HT1080 (cell line): Measurements from ENCODE around the gene EBP. TPM values are rescaled to one million over a fixed set of nuclear protein-coding genes. Genes with fewer than 3 reads are reported as not detected.

Experiments
- DNase-seq: peaks from one replicate; pipeline ENCODE4 v3.0.0-alpha.2; 2015; ENCODE audit warnings: low read depth
- polyA plus RNA-seq, 2 experiments: library from polyadenylated mRNA; depleted of rRNA; stranded (reverse); fragments of >200 nt; gene quantifications; 2 replicates each; pipeline ENCODE4 v1.2.3, GENCODE V29; 2015
- total RNA-seq: library from RNA; depleted of rRNA; stranded (reverse); fragments of >200 nt; shearing (Covaris generic); gene quantifications from 2 replicates; pipeline ENCODE4 v1.2.3, GENCODE V29; 2014; rRNA removed

EBP gene
- total RNA-seq, result 129 and 145 TPM in 2 replicates
- polyA plus RNA-seq (2015; cell fraction: cytosol; rRNA removed), result 35.9 and 50.8 TPM in 2 replicates
- polyA plus RNA-seq (2015; cell fraction: nucleus; rRNA removed), result 44.3 and 52.3 TPM in 2 replicates

DNA sequence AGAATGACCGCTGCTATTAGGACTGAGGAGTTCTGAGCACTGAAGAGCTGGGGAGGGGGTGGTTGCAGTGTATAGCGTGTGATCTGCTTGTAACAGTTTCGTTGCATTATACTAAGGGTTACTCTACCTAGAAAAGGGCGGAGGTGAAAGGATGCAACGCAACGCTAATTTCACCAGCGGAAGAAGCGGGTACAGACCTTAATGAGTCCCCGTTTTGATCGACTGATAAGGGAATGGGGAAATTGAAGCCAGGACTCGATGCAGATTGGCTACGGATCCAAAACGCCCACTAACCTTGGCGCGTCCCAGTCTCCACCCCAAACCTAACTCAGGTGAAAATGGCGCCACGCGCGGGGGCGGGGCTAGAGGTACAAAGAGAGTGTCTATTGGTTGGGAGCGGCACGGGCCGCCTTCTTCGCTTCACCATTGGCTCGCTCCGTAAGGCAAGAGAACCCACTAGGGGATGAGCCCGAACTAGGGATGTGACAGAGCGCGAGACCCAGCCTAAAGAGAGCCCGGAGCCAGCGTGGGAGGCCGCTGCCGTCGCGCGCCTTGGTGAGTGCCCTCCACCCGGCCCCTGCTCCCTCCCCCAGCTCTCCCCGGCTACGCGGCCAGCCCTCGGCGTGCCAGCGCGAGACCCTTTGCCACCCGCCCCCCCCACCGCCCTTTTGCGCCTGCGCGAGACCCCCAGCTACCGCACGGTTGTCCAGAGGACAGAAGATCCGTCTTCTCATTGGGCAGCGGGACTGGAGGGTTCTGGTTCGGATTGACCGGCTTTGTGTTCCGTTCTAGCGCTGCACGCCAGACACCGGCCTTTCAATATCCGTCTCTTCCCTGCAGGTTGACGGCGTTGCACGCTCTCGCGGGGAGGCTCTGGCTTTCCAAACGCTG is at the start of gene EBP:
EBP (plus strand) TSS at position 456 of the 891 bp plus-strand sequence. CDS start 1,964 bp downstream, outside the sequence.
- peak; percentile 89 for DNase-seq

GRCh38 chrX:48472225-48472624 is 49.4 kb upstream of the EBP start:
- DNase-seq, result no peak

- DNase-seq, result no peak
Observed at GRCh38 chrX:48472851-48473703, 48.5 kb upstream of the EBP start.

GRCh38 chrX:48473704-48473990 is 48.0 kb upstream of the EBP start:
- no peak for DNase-seq

DNA sequence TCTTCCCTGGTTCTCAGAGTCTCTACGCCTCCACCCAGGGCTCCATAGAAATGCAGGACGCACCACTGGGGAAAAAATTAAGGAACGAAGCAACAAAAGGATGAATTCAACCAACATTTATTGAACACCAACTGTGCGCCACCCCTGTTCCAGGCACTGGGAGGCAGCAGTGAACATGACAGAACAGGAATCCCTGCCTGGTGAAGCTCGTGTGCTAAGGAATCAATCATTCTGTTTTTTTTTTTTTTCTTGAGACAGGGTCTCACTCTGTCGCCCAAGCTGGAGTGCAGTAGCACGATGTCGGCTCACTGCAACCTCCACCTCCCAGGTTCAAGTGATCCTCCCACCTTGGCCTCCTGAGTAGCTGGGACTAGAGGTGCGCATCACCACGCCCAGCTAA is 47.5 kb upstream of the EBP start:
- DNase-seq, result peak; percentile 25

DNA sequence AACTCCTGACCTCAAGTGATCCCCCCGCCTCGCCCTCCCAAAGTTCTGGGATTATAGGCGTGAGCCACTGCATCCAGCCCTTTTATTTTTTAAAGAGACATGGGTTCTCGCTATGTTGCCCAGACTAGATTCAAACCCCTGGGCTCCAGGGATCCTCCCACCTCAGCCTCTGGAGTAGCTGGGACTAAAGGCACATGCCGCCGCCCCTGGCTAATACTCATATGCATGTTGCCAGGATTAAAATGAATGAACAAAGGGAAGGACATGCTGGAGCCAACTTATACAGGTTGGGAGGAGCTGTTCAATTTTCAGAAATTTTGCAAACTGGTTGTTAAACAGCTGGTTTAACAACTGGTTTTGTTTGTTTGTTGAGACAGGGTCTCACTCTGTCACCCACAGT is 47.0 kb upstream of the EBP start:
- DNase-seq, result no peak

DNA sequence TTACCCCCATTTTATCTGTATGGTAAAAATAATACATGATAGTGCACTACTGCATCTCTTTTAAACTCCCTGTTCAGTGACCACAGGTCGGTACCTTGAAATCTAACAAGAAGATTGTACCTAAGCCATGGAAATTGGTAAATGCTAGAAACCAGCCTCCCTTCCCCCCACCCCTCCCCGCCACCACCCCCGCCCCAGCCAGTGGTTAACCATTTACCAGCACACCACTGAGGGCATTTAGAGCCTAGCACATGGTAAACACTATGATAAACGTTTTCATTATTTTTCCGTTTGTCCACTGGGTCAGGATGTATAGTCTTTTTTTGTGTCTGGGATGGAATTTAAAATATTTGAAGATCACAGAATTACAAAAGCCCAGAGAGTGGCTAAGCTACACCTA is 46.3 kb upstream of the EBP start:
- DNase-seq, result no peak

- DNase-seq, result peak; percentile 92
Observed at GRCh38 chrX:48475774-48476577, 45.6 kb upstream of the EBP start, which contains the start of gene FTSJ1. FTSJ1 (plus strand) TSS chrX:48476199; CDS start chrX:48478048, 1,849 bp downstream.

GRCh38 chrX:48476919-48477318 is 44.7 kb upstream of the EBP start:
- DNase-seq, result no peak

DNA sequence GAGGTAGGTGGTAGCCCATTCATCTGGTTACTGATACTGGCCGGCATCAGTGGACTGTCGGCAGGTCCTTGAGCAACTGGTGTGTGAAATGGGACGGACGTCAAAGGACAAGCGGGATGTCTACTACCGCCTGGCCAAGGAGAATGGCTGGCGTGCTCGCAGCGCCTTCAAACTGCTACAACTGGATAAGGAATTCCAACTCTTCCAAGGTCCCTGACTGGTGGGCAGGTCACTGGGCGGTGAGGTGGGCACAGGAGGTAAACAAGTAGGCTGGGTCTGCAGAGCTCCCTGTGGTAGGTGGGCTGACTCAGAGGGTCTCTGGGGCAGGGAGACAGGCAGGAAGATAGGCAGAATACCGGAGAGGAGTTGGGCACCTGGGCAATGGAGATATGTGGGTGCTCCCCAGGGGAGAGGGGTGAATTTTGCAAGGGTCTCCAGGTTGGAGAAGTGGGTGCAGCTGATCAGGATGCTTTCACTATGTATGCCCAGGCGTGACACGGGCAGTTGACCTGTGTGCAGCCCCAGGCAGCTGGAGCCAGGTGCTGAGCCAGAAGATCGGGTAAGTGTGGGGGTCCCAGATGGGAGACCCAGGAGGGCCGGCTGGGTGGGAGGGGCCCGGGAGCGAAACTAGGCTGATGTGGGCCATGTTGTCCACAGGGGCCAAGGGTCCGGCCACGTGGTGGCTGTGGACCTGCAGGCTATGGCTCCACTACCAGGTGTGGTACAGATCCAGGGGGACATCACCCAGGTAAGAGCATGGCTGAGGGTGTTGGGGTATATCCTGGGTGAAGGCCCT is 43.5 kb upstream of the EBP start:
- DNase-seq, result no peak

DNA sequence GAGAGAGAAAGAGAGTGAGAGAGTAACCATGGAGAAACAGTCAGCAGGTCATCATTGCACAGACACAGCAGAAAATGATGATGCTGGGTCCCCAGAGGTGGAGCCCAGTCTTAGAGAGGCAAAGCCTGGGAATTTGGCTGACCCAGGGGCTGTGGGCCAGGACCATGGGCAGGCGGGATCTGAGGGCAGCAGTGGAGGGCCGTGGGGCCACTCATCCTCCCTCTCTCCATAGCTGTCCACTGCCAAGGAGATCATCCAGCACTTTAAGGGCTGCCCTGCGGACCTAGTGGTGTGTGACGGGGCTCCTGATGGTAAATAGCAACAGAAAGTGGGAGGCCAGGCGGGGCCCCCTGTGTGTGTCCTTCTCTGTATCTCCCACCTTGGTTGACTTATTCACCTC is 42.8 kb upstream of the EBP start:
- DNase-seq, result no peak

DNA sequence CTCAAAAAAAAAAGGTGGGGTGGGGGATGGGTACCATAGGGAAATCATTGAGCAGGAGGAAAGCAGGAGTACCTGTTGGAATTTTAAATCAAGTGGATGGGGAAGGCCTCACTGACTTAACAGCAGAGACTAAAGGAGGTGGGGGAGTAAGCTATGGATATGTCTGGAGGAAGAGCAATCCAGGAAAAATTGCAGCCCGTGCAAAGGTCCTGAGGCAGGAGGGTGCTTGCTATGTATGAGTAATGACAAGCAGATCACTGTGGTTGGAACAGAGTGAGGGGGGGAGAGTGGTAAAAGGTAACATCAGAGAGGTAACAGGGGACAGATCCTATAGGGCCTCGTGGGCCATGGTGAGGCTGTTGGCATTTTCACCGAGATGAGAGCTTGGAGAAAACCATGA is 41.5 kb upstream of the EBP start:
- DNase-seq, result no peak

GRCh38 chrX:48480583-48480982 is 41.0 kb upstream of the EBP start:
- DNase-seq, result no peak

DNA sequence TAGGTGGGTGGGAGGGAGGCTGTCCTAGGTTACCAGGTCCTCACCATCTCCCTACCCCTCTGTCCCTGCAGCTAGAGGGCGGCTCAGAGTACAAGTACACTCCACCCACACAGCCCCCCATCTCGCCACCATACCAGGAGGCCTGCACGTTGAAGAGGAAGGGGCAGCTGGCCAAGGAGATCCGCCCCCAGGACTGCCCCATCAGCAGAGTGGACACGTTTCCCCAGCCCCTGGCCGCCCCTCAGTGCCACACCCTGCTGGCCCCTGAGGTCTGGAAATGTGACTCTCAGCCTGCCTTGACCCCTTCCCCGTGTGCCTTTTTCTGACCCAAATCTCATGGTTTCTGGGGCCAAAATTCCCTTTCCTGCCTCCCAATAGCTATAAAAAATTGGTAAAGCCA is 39.1 kb upstream of the EBP start:
- DNase-seq, result no peak

DNA sequence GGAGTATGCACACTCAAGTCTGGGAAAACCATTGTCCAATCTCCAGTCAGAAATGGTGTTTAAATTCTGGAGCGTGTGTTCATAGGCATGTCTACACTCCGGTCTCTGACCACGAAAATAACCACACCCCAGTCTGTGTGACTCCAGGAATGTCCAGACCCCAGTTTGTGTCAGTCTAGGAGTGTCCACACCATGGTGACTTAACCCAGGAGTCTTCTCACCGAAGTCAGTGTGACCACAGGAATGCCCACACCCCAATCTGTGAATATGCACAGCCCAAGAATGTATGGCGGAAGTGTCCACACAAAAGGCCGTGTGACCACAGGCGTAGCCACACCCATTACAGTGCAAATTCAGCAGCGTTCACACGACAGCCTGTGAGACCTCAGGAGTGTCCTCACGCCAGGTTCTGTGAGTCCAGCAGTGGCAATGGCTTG is 34.2 kb upstream of the EBP start:
- peak; percentile 97 for DNase-seq

GRCh38 chrX:48488034-48488433 is 33.6 kb upstream of the EBP start:
- no peak for DNase-seq

DNA sequence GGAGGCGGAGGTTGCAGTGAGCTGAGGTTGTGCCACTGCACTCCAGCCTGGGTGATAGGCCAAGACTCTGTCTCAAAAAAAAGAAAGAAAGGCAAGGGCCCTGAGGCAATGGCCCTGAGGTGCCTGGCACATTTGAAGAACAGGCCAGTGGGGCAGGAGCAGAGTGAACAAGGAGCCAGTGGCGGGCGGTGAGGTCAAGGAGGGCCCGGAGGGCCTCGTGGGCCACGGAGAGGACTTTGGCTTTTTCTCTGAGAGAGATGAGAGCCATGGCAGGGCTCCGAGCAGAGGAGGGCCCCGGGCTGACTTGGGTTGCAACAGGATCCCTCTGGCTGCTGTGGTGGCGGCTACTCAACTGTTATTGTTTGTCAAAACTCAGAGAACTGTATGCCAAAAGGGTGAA is 32.3 kb upstream of the EBP start:
- DNase-seq, result no peak

- DNase-seq, result no peak
Observed at GRCh38 chrX:48489892-48490291, 31.7 kb upstream of the EBP start.

GRCh38 chrX:48490661-48491060 is 30.9 kb upstream of the EBP start:
- peak; percentile 36 for DNase-seq

DNA sequence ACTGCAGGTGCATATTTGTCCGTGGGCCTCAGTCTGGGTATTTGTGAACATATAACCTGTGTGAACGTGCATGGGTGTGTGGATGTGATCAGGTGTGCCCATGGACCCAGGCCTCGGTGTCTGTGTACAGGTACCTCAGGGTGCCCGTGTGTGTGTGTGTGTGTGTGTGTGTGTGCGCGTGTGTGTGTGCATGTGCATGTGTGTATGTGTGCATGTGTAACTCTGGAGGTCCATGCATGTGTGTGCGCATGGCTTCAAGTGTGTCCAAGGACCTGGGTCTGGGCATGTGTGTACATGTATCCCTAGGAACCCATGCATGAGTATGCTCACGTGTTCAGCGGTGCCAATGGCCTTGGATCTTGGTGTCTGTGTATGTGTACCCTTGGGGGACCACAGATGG is 29.8 kb upstream of the EBP start:
- no peak for DNase-seq
